Stimulated activated CD8-positive, alpha-beta memory T cell treated with anti-CD3 and anti-CD28 coated beads, Interleukin-7, amount 100 ng/mL, for 48 hours (primary cell): ENCODE results near the gene MED12L.

Experiments
- DNase-seq, 2 donors: peaks; one replicate each; pipeline ENCODE4 v3.0.0-alpha.2; 2020; ENCODE audit warnings: low read depth in 1 of 2; ENCODE audit errors: extremely low read depth in 1 of 2

MED12L gene

DNA sequence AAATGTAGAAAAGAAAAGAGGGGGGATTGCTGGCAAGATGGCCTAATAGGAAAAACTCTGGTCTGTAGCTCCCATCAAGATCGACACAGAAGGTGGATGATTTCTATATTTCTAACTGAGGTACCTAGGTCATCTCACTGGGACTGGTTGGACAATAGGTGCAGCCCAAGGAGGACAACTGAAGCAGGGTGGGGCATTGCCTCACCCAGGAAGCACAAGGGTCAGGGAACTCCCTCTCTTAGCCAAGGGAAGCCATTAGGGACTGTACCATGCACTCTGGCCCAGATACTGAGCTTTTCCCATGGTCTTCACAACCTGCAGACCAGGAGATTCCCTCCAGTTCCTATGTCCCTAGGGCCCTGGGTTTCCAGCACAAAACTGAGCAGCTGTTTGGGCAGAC, 398.0 kb downstream of the MED12L start:
- no peak for DNase-seq

GRCh38 chr3:151483961-151484520, 398.6 kb downstream of the MED12L start:
- DNase-seq = no peak
